HCT116 (cell line): ENCODE data around the gene CDON. TPM values are rescaled to one million over a fixed set of nuclear protein-coding genes. Genes with fewer than 3 reads are reported as not detected.

Experiments used
- ATAC-seq: fragments of 200-7000 bp; cut with Tn5 transposase; 2 replicates; pipeline ENCODE4 v1.9.1; 2020; ENCODE audit warnings: mild to moderate bottlenecking, moderate library complexity
- BruUV-seq: library from RNA; stranded (reverse); fragments of 400-500 nt; replicated peaks from 2 replicates; lab custom pipeline; 2021; lab: Mats Ljungman, UMichigan
- CTCF ChIA-PET: fragments of 300-600 bp; sonication (Branson Sonifier 250); formaldehyde crosslinking; loops from one replicate; lab custom pipeline; 2021; ENCODE audit warnings: antibody characterized with exemption; lab: Charles Lee
- POLR2A ChIA-PET: fragments of 300-600, 350-600 bp; sonication (Branson Sonifier 250); formaldehyde crosslinking; loops from one replicate; lab custom pipeline; 2021; ENCODE audit warnings: antibody characterized with exemption; lab: Charles Lee
- RAD21 ChIA-PET, 2 experiments: fragments of 300-600 bp; sonication (Branson Sonifier 250); formaldehyde crosslinking; loops; one replicate each; lab custom pipeline; 2023; ENCODE audit warnings: low total read pairs in 2 of 2; ENCODE audit not compliant: uncharacterized antibody in 2 of 2, unreplicated experiment in 2 of 2, low non-redundant PET in 1 of 2; lab: Charles Lee
- DNase-seq: peaks from one replicate; pipeline ENCODE4 v3.0.0-alpha.2; 2010; ENCODE audit warnings: low read depth, low spot score
- H2AFZ ChIP-seq: fragments of 200-600 bp; shearing (Covaris generic), sonication (generic); 2 replicates; pipeline ENCODE4 v1.6.1; 2017; ENCODE audit warnings: low read depth, mixed run types, mixed read lengths, antibody characterized with exemption, low read length; ENCODE audit not compliant: poor library complexity, severe bottlenecking
- H3K27ac ChIP-seq: 2 replicates; pipeline ENCODE4 v1.5.1; 2012; ENCODE audit warnings: low read depth, low read length
- H3K27me3 ChIP-seq: fragments of 200-600 bp; sonication (generic); 2 replicates; pipeline ENCODE4 v1.6.1; 2016; ENCODE audit warnings: mixed run types, low read length, mixed read lengths; ENCODE audit not compliant: insufficient read depth
- H3K36me3 ChIP-seq, 2 experiments: fragments of 200-500 bp in 1 of 2; fragments of 200-600 bp in 1 of 2; sonication (Bioruptor generic) in 1 of 2; sonication (generic) in 1 of 2; 2 replicates each; pipeline versions ENCODE4 v1.5.1 to v1.6.1; 2014 to 2016; ENCODE audit warnings: low read length in 2 of 2, inconsistent platforms in 1 of 2, mixed read lengths in 1 of 2, mixed run types in 1 of 2; ENCODE audit not compliant: insufficient read depth in 2 of 2, control insufficient read depth in 1 of 2
- H3K4me1 ChIP-seq, 2 experiments: fragments of 200-600 bp in 1 of 2; sonication (generic) in 1 of 2; 2 replicates each; pipeline versions ENCODE4 v1.5.1 to v1.6.1; 2012 to 2017; ENCODE audit warnings: low read length in 2 of 2, inconsistent platforms in 1 of 2, mild to moderate bottlenecking in 1 of 2, mixed read lengths in 1 of 2, mixed run types in 1 of 2, moderate library complexity in 1 of 2; ENCODE audit not compliant: insufficient read depth in 2 of 2, control insufficient read depth in 1 of 2
- H3K4me2 ChIP-seq: fragments of 200-600 bp; sonication (generic); 2 replicates; pipeline ENCODE4 v1.6.1; 2017; ENCODE audit warnings: mixed run types, low read length, mixed read lengths
- H3K4me3 ChIP-seq, 2 experiments: fragments of 200-600 bp in 1 of 2; sonication (generic) in 1 of 2; replicated peaks in 1 of 2; 2 replicates each; pipeline ENCODE4 v1.5.1; 2011 to 2016; ENCODE audit warnings: low read length in 2 of 2, control low read depth in 1 of 2, low read depth in 1 of 2, mild to moderate bottlenecking in 1 of 2, mixed read lengths in 1 of 2, mixed run types in 1 of 2
- H3K79me2 ChIP-seq: fragments of 200-600 bp; sonication (generic); 2 replicates; pipeline ENCODE4 v1.6.1; 2017; ENCODE audit warnings: mild to moderate bottlenecking, mixed run types, low read length, moderate library complexity, mixed read lengths; ENCODE audit not compliant: insufficient read depth
- H3K9ac ChIP-seq: fragments of 200-600 bp; sonication (generic); 2 replicates; pipeline ENCODE4 v1.6.1; 2016; ENCODE audit warnings: low read length, mixed read lengths
- H3K9me2 ChIP-seq: fragments of 200-600 bp; sonication (generic), shearing (Covaris generic); 2 replicates; pipeline ENCODE4 v1.6.1; 2017; ENCODE audit warnings: mixed run types, mild to moderate bottlenecking, moderate library complexity; ENCODE audit not compliant: insufficient read depth
- H3K9me3 ChIP-seq, 2 experiments: fragments of 200-500 bp in 1 of 2; fragments of 200-600 bp in 1 of 2; sonication (Bioruptor generic) in 1 of 2; sonication (generic) in 1 of 2; 2 replicates each; pipeline ENCODE4 v1.6.1; 2014 to 2017; ENCODE audit warnings: low read length in 2 of 2, mixed read lengths in 2 of 2, inconsistent platforms in 1 of 2, low read depth in 1 of 2, mild to moderate bottlenecking in 1 of 2, mixed run types in 1 of 2, moderate library complexity in 1 of 2; ENCODE audit not compliant: control insufficient read depth in 1 of 2, insufficient read depth in 1 of 2
- H4K20me1 ChIP-seq: fragments of 200-600 bp; sonication (generic), shearing (Covaris generic); 2 replicates; pipeline ENCODE4 v1.6.1; 2017; ENCODE audit warnings: mixed run types, mild to moderate bottlenecking, moderate library complexity; ENCODE audit not compliant: insufficient read depth
- ATF3 ChIP-seq: IDR thresholded peaks from 2 replicates; pipeline ENCODE4 v1.6.1; 2012
- CEBPB ChIP-seq: IDR thresholded peaks from 2 replicates; pipeline ENCODE4 v1.6.1; 2012; ENCODE audit warnings: low read depth
- CTCF ChIP-seq, 3 experiments: fragments of 200-600 bp in 1 of 3; sonication (generic) in 1 of 3; IDR thresholded peaks in 2 of 3; conservative IDR thresholded peaks in 1 of 3; 2 replicates each; pipeline ENCODE4 v1.5.1; 2012 to 2017; ENCODE audit warnings: low read depth in 2 of 3, low read length in 2 of 3, antibody characterized with exemption in 1 of 3, borderline replicate concordance in 1 of 3, control low read depth in 1 of 3, mild to moderate bottlenecking in 1 of 3, mixed read lengths in 1 of 3, mixed run types in 1 of 3, moderate library complexity in 1 of 3; ENCODE audit not compliant: insufficient read depth in 1 of 3
- EZH2phosphoT487 ChIP-seq: fragments of 200-600 bp; IDR thresholded peaks from 2 replicates; pipeline ENCODE4 v1.6.1; 2018; ENCODE audit warnings: antibody characterized with exemption, borderline replicate concordance
- FOSL1 ChIP-seq: IDR thresholded peaks from 2 replicates; pipeline ENCODE4 v1.6.1; 2012; ENCODE audit warnings: low read depth
- REST ChIP-seq: IDR thresholded peaks from 2 replicates; pipeline ENCODE4 v1.6.1; 2012; ENCODE audit warnings: low read depth
- SRF ChIP-seq: IDR thresholded peaks from 2 replicates; pipeline ENCODE4 v1.6.1; 2012; ENCODE audit warnings: low read depth
- intact Hi-C: fragments of 100-400 bp; cut with micrococcal nuclease; formaldehyde crosslinking; loops from 2 replicates; pipeline ENCODE4 v1.10.0; 2022
- total RNA-seq: library from RNA; stranded (reverse); gene quantifications from one replicate; pipeline ENCODE4 v1.2.1, GENCODE V29; 2021; ENCODE audit not compliant: unreplicated experiment

The CDON gene
- total RNA-seq, 1 experiment from 2014 or later = 16.9 TPM

DNA sequence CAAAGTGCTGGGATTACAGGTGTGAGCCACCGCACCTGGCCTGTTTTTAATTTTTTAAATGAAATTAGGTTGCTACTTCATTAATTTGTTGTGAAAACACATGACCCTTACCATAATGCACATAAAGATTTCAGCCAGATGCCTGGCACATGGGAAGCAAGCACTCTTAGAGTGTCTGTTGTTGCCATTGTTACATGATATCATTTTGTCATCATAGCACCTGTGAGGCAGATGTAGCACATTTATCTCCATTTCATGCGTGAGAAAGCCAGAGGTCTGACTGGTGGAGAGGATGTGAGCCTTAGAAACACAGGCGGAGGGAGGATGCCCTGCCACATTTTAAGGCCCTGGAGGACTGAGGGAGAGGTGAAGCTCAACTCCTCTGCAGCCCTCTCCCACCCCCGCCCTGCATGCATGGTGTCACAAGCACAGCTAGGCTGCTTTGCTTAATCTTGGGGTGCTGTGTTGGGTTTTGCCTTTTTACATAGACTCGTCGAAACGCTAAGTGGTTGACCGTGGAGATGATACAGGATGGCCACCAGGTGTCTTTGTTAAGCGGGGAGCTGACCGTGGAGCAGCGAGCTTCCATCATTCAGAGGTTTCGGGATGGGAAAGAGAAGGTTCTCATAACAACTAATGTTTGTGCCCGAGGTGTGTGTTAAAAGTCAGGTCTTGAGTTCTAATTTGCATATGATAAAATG, 144.4 kb downstream of the CDON start:
- Histone ChIP-seq H3K27me3 (peaks cover 7% of the 10 kb centered on the region; the same call in 1 of the 2 replicates), H4K20me1 (no peaks in the 10 kb centered on the region), H3K9me3 (no peaks in the 10 kb centered on the region), H3K27ac (no peak overlapping the region), H3K36me3 (no peaks in the 10 kb centered on the region), H3K79me2 (no peaks in the 10 kb centered on the region), H3K4me2 (no peak overlapping the region), H3K9ac (no peak overlapping the region), H2AFZ (no peak overlapping the region), H3K4me3 (no peak overlapping the region), H3K4me1 (no peaks in the 10 kb centered on the region), H3K9me2 (no peaks in the 10 kb centered on the region)
- ATAC-seq = no peak
- RAD21 ChIA-PET = interaction anchor here in 1 of 2 experiments (0.6 kb wide), 1 partner anchor 15 kb away, joined by 4 read pairs; the partner anchor contains the start of gene PUS3
- no TSS peak for BruUV-seq
- TF ChIP-seq CEBPB (no peak), REST (no peak), SRF (no peak), CTCF (IDR thresholded peaks at IDR 0.05 in 2 of 3, conservative IDR thresholded peaks at IDR 0.05 in 1 of 3; ENCODE audit: borderline replicate concordance in 1 of 3, insufficient read depth in 1 of 3, low read depth in 2 of 3, low read length in 2 of 3) (peak in 1 of 3 experiments; percentile 27; a peak in 2 of 6 replicates), EZH2phosphoT487 (no peak), FOSL1 (no peak), ATF3 (no peak)
- intact Hi-C loops = no loop called here
- CTCF ChIA-PET = interaction anchor here (1.9 kb wide), 1 partner anchor 275 kb away, joined by 6 read pairs; no protein-coding TSS in a partner anchor
- DNase-seq = no peak
- POLR2A ChIA-PET = no interaction called here
